Keratinocyte (primary cell): ENCODE results near the gene HIP1R. TPM values are rescaled to one million over a fixed set of nuclear protein-coding genes. Genes with fewer than 3 reads are reported as not detected.

Experiments used
- DNase-seq: peaks from one replicate; pipeline ENCODE4 v3.0.0-alpha.2; 2011; ENCODE audit warnings: low read depth, missing footprints, low spot score
- FAIRE-seq: peaks from 2 replicates; lab custom pipeline; 2011; peaks lifted over from hg19 to GRCh38; lab: Jason Lieb, UNC
- H2AFZ ChIP-seq: 2 replicates; pipeline ENCODE4 v1.6.0; 2012; ENCODE audit warnings: low read length, control low read depth, inconsistent platforms; ENCODE audit not compliant: control insufficient read depth
- H3K27ac ChIP-seq: 2 replicates; pipeline ENCODE4 v1.5.1; 2011; ENCODE audit warnings: low read length; ENCODE audit not compliant: control insufficient read depth, insufficient read depth
- H3K27me3 ChIP-seq: 3 replicates; pipeline ENCODE4 v1.6.0; 2011; ENCODE audit warnings: low read length; ENCODE audit not compliant: control insufficient read depth, insufficient read depth; ENCODE audit errors: extremely low read depth
- H3K36me3 ChIP-seq, 2 experiments: 2 replicates in 1 of 2; 3 replicates in 1 of 2; pipeline ENCODE4 v1.5.1; 2011; ENCODE audit warnings: low read length in 2 of 2, mild to moderate bottlenecking in 1 of 2; ENCODE audit not compliant: control insufficient read depth in 2 of 2, insufficient read depth in 2 of 2; ENCODE audit errors: extremely low read depth in 1 of 2
- H3K4me1 ChIP-seq: 3 replicates; pipeline ENCODE4 v1.5.1; 2011; ENCODE audit warnings: low read length; ENCODE audit not compliant: control insufficient read depth, insufficient read depth; ENCODE audit errors: extremely low read depth
- H3K4me2 ChIP-seq: 3 replicates; pipeline ENCODE4 v1.6.0; 2011; ENCODE audit warnings: low read depth, low read length; ENCODE audit not compliant: control insufficient read depth, insufficient read depth; ENCODE audit errors: extremely low read depth
- H3K4me3 ChIP-seq, 3 experiments: fragments of 200-600 bp in 1 of 3; sonication (generic) in 1 of 3; 2 replicates in 2 of 3; 3 replicates in 1 of 3; pipeline ENCODE4 v1.5.1; 2011 to 2016; ENCODE audit warnings: low read length in 3 of 3, mild to moderate bottlenecking in 3 of 3, control low read depth in 2 of 3, inconsistent platforms in 1 of 3, low read depth in 1 of 3, mixed read lengths in 1 of 3, mixed run types in 1 of 3, moderate library complexity in 1 of 3; ENCODE audit not compliant: control insufficient read depth in 2 of 3, insufficient read depth in 2 of 3; ENCODE audit errors: extremely low read depth in 1 of 3
- H3K79me2 ChIP-seq: 2 replicates; pipeline ENCODE4 v1.6.0; 2012; ENCODE audit warnings: low read length; ENCODE audit not compliant: control insufficient read depth, insufficient read depth
- H3K9ac ChIP-seq: 3 replicates; pipeline ENCODE4 v1.6.0; 2011; ENCODE audit warnings: low read length; ENCODE audit not compliant: control insufficient read depth, insufficient read depth; ENCODE audit errors: extremely low read depth
- H3K9me1 ChIP-seq: 3 replicates; pipeline ENCODE4 v1.6.0; 2011; ENCODE audit warnings: low read length; ENCODE audit not compliant: control insufficient read depth, insufficient read depth; ENCODE audit errors: extremely low read depth
- H3K9me3 ChIP-seq: 2 replicates; pipeline ENCODE4 v1.5.1; 2012; ENCODE audit warnings: low read depth, low read length; ENCODE audit not compliant: control insufficient read depth
- H4K20me1 ChIP-seq: 3 replicates; pipeline ENCODE4 v1.6.0; 2011; ENCODE audit warnings: low read length; ENCODE audit not compliant: control insufficient read depth, insufficient read depth; ENCODE audit errors: extremely low read depth
- CTCF ChIP-seq, 3 experiments: IDR thresholded peaks in 1 of 3; conservative IDR thresholded peaks in 1 of 3; optimal IDR thresholded peaks in 1 of 3; 2 replicates in 2 of 3; 3 replicates in 1 of 3; pipeline versions ENCODE3 to v1.5.1; 2011; ENCODE audit warnings: low read length in 3 of 3, mild to moderate bottlenecking in 3 of 3, moderate library complexity in 2 of 3, control low read depth in 1 of 3, inconsistent platforms in 1 of 3; ENCODE audit not compliant: insufficient read depth in 2 of 3; ENCODE audit errors: extremely low read depth in 1 of 3
- EZH2 ChIP-seq: IDR thresholded peaks from one replicate; pipeline ENCODE4 v1.6.1; 2012; ENCODE audit warnings: inconsistent platforms, mild to moderate bottlenecking, low read length, moderate library complexity
- dilution Hi-C: fragments of 300-500 bp; cut with MboI; formaldehyde crosslinking; loops from one replicate; pipeline ENCODE4 v1.7.0; 2020; ENCODE audit warnings: low sequenced_read_pairs; ENCODE audit not compliant: extremely low pct_ligation_motif_present
- polyA plus RNA-seq, 5 experiments: library from polyadenylated mRNA; depleted of rRNA in 3 of 5; stranded (reverse) in 3 of 5; stranded (forward) in 1 of 5; unstranded in 1 of 5; fragments of >200 nt; gene quantifications; 1 replicate in 1 of 5; 2 replicates in 3 of 5; 3 replicates in 1 of 5; pipeline versions ENCODE4 v1.2.1 to v1.2.3, GENCODE V29; 2011 to 2012; ENCODE audit warnings: missing spikeins in 2 of 5, low read depth in 1 of 5, low replicate concordance in 1 of 5

Gene HIP1R
- polyA plus RNA-seq, 1 donor (not counting 4 experiments of a cell fraction or from before 2014, with no cell fraction given): 23.0 TPM

- DNase-seq (no peak), FAIRE-seq (no peak)
- no peak overlapping the region for H2AFZ ChIP-seq
- no peak overlapping the region for H3K27ac ChIP-seq
- peaks cover 40% of the 10 kb centered on the region for H3K4me1 ChIP-seq
- dilution Hi-C loops: no loop called here
- no peaks in the 10 kb centered on the region for H3K9me3 ChIP-seq
- peaks cover 0 to 3% of the 10 kb centered on the region in 2 experiments for H3K36me3 ChIP-seq
- no peaks in the 10 kb centered on the region for H3K27me3 ChIP-seq
- H3K9me1 ChIP-seq: peaks cover 3% of the 10 kb centered on the region
- H3K79me2 ChIP-seq: peaks cover 69% of the 10 kb centered on the region
- H3K9ac ChIP-seq: peak overlapping the region; percentile 33
- H4K20me1 ChIP-seq: no peaks in the 10 kb centered on the region
- H3K4me2 ChIP-seq: no peak overlapping the region
- H3K4me3 ChIP-seq: no peak overlapping the region
- no peak for TF ChIP-seq CTCF (optimal IDR thresholded peaks at IDR 0.05 in 1 of 3, IDR thresholded peaks at IDR 0.05 in 1 of 3, conservative IDR thresholded peaks at IDR 0.05 in 1 of 3; ENCODE audit: extremely low read depth in 1 of 3, insufficient read depth in 2 of 3, low read length in 3 of 3)
- no peak for TF ChIP-seq EZH2
These were observed 10.0 kb downstream of the HIP1R start for GRCh38 chr12:122845041-122845864.

- Histone ChIP-seq H3K27ac (no peak overlapping the region), H3K9me1 (peaks cover 3% of the 10 kb centered on the region), H3K27me3 (no peaks in the 10 kb centered on the region), H3K79me2 (peaks cover 64% of the 10 kb centered on the region), H3K4me2 (no peak overlapping the region), H4K20me1 (no peaks in the 10 kb centered on the region), H3K36me3 (peaks cover 3% of the 10 kb centered on the region in 2 experiments), H3K4me1 (peaks cover 32% of the 10 kb centered on the region), H3K9ac (peak overlapping the region; percentile 33), H3K9me3 (no peaks in the 10 kb centered on the region), H2AFZ (no peak overlapping the region), H3K4me3 (no peak overlapping the region)
- dilution Hi-C loops: no loop called here
- FAIRE-seq (no peak), DNase-seq (no peak)
- TF ChIP-seq EZH2 (no peak), CTCF (optimal IDR thresholded peaks at IDR 0.05 in 1 of 3, IDR thresholded peaks at IDR 0.05 in 1 of 3, conservative IDR thresholded peaks at IDR 0.05 in 1 of 3; ENCODE audit: extremely low read depth in 1 of 3, insufficient read depth in 2 of 3, low read length in 3 of 3) (no peak)
These were observed 10.8 kb downstream of the HIP1R start for GRCh38 chr12:122845865-122846621.
